ENCODE measurements around the gene ATP8B3. TPM values are rescaled to one million over a fixed set of nuclear protein-coding genes. Genes with fewer than 3 reads are reported as not detected.

Gene ATP8B3
- total RNA-seq, 1 experiment from 2014 or later: 8.7 TPM

- CTCF ChIA-PET: no interaction called here
- Histone ChIP-seq H3K27me3 (replicated peaks; ENCODE audit: insufficient read depth, low read depth, low read length, poor library complexity) (no peaks in the 10 kb centered on the region), H3K36me3 (ENCODE audit: insufficient read depth, low read length, poor library complexity, severe bottlenecking) (peaks cover 7% of the 10 kb centered on the region), H3K9me3 (ENCODE audit: low read depth, low read length, poor library complexity, severe bottlenecking) (no peaks in the 10 kb centered on the region), H3K27ac (ENCODE audit: low read depth, low read length, poor library complexity, severe bottlenecking) (no peak overlapping the region), H3K4me3 (ENCODE audit: low read depth, low read length, poor library complexity, severe bottlenecking) (no peak overlapping the region), H3K4me1 (ENCODE audit: insufficient read depth, low read length, poor library complexity, severe bottlenecking) (no peaks in the 10 kb centered on the region)
- DNase-seq (ENCODE audit: low spot score): no peak
- intact Hi-C loops (cut with micrococcal nuclease; ENCODE audit: unreplicated experiment): no loop called here
- BruUV-seq (replicated peaks): no TSS peak
- TF ChIP-seq EZH2 (IDR thresholded peaks at IDR 0.05; ENCODE audit: borderline replicate concordance, low read depth, low read length, poor library complexity, severe bottlenecking): no peak
- TF ChIP-seq CTCF (conservative IDR thresholded peaks at IDR 0.05; ENCODE audit: low read depth, low read length): no peak
- POLR2A ChIA-PET (ENCODE audit: low non-redundant PET): no interaction called here
Observed at GRCh38 chr19:1828279-1829238, 16.5 kb upstream of the ATP8B3 start.

- CTCF ChIA-PET: no interaction called here
- POLR2A ChIA-PET (ENCODE audit: low non-redundant PET): no interaction called here
- TF ChIP-seq EZH2 (IDR thresholded peaks at IDR 0.05; ENCODE audit: borderline replicate concordance, low read depth, low read length, poor library complexity, severe bottlenecking) (no peak), CTCF (conservative IDR thresholded peaks at IDR 0.05; ENCODE audit: low read depth, low read length) (no peak)
- TSS peak; percentile 29 for BruUV-seq (replicated peaks)
- H3K27me3 ChIP-seq (replicated peaks; ENCODE audit: insufficient read depth, low read depth, low read length, poor library complexity): no peaks in the 10 kb centered on the region
- H3K36me3 ChIP-seq (ENCODE audit: insufficient read depth, low read length, poor library complexity, severe bottlenecking): peaks cover 11% of the 10 kb centered on the region
- H3K9me3 ChIP-seq (ENCODE audit: low read depth, low read length, poor library complexity, severe bottlenecking): no peaks in the 10 kb centered on the region
- no peak overlapping the region for H3K4me3 ChIP-seq (ENCODE audit: low read depth, low read length, poor library complexity, severe bottlenecking)
- no peaks in the 10 kb centered on the region for H3K4me1 ChIP-seq (ENCODE audit: insufficient read depth, low read length, poor library complexity, severe bottlenecking)
- intact Hi-C loops (cut with micrococcal nuclease; ENCODE audit: unreplicated experiment): no loop called here
- H3K27ac ChIP-seq (ENCODE audit: low read depth, low read length, poor library complexity, severe bottlenecking): no peak overlapping the region
- no peak for DNase-seq (ENCODE audit: low spot score)
Observed at GRCh38 chr19:1827566-1828278, 15.6 kb upstream of the ATP8B3 start.

- Histone ChIP-seq H3K9me3 (ENCODE audit: low read depth, low read length, poor library complexity, severe bottlenecking) (no peaks in the 10 kb centered on the region), H3K4me1 (ENCODE audit: insufficient read depth, low read length, poor library complexity, severe bottlenecking) (no peaks in the 10 kb centered on the region), H3K36me3 (ENCODE audit: insufficient read depth, low read length, poor library complexity, severe bottlenecking) (peaks cover 18% of the 10 kb centered on the region), H3K27ac (ENCODE audit: low read depth, low read length, poor library complexity, severe bottlenecking) (no peak overlapping the region), H3K4me3 (ENCODE audit: low read depth, low read length, poor library complexity, severe bottlenecking) (no peak overlapping the region), H3K27me3 (replicated peaks; ENCODE audit: insufficient read depth, low read depth, low read length, poor library complexity) (no peaks in the 10 kb centered on the region)
- ChIA-PET CTCF (interaction anchor here (0.5 to 2.0 kb wide), 17 partner anchors 11 to 1402 kb away, joined by 3 to 23 read pairs (median 5); partner anchors contain the start of gene ATP8B3), POLR2A (ENCODE audit: low non-redundant PET) (interaction anchor here (0.5 kb wide), 1 partner anchor 584 kb away, joined by 14 read pairs; no protein-coding TSS in a partner anchor)
- intact Hi-C loops (cut with micrococcal nuclease; ENCODE audit: unreplicated experiment): no loop called here
- no TSS peak for BruUV-seq (replicated peaks)
- no peak for TF ChIP-seq CTCF (conservative IDR thresholded peaks at IDR 0.05; ENCODE audit: low read depth, low read length)
- TF ChIP-seq EZH2 (IDR thresholded peaks at IDR 0.05; ENCODE audit: borderline replicate concordance, low read depth, low read length, poor library complexity, severe bottlenecking): no peak
- no peak for DNase-seq (ENCODE audit: low spot score)
Observed at GRCh38 chr19:1826557-1827521, 14.8 kb upstream of the ATP8B3 start.
